PC-9 (cell line): ENCODE data around the gene NPSR1. TPM values are rescaled to one million over a fixed set of nuclear protein-coding genes. Genes with fewer than 3 reads are reported as not detected.

Source experiments
- BruUV-seq: library from RNA; stranded (reverse); fragments of 400-500 nt; replicated peaks from 2 replicates; lab custom pipeline; 2021; lab: Mats Ljungman, UMichigan
- CTCF ChIA-PET: fragments of 300-600 bp; sonication (Branson Sonifier 250); formaldehyde crosslinking; loops from one replicate; lab custom pipeline; 2022; ENCODE audit warnings: antibody characterized with exemption; lab: Charles Lee
- POLR2A ChIA-PET: fragments of 300-600 bp; sonication (Branson Sonifier 250); formaldehyde crosslinking; loops from one replicate; lab custom pipeline; 2022; ENCODE audit warnings: antibody characterized with exemption; ENCODE audit not compliant: unreplicated experiment; lab: Charles Lee
- DNase-seq, 2 experiments: peaks; one replicate each; pipeline versions ENCODE4 v3.0.0 to v3.0.0-alpha.2; 2015 to 2022; ENCODE audit warnings: mixed read lengths in 1 of 2
- H2AFZ ChIP-seq: fragments of 200-600 bp; sonication (generic); 2 replicates; pipeline ENCODE4 v1.8.1; 2017; ENCODE audit warnings: antibody characterized with exemption
- H3F3A ChIP-seq: fragments of 200-600 bp; sonication (generic); 2 replicates; pipeline ENCODE4 v1.8.1; 2017; ENCODE audit warnings: antibody characterized with exemption, mild to moderate bottlenecking, low read depth; ENCODE audit not compliant: insufficient read depth
- H3K27ac ChIP-seq: fragments of 200-600 bp; sonication (generic); 2 replicates; pipeline ENCODE4 v1.6.1; 2016; ENCODE audit warnings: mixed run types
- H3K27me3 ChIP-seq: fragments of 200-600 bp; sonication (generic); 2 replicates; pipeline ENCODE4 v1.6.1; 2016; ENCODE audit warnings: low read depth, mixed run types; ENCODE audit not compliant: insufficient read depth
- H3K36me3 ChIP-seq: fragments of 200-600 bp; sonication (generic); 2 replicates; pipeline ENCODE4 v1.6.1; 2016; ENCODE audit warnings: low read depth, mixed run types
- H3K4me1 ChIP-seq: fragments of 200-600 bp; sonication (generic); replicated peaks from 2 replicates; pipeline ENCODE4 v1.6.1; 2016; ENCODE audit warnings: mixed run types; ENCODE audit not compliant: insufficient read depth
- H3K4me2 ChIP-seq: fragments of 200-600 bp; sonication (generic); 2 replicates; pipeline ENCODE4 v1.6.1; 2017; ENCODE audit warnings: mixed run types
- H3K4me3 ChIP-seq: fragments of 200-600 bp; sonication (generic); 2 replicates; pipeline ENCODE4 v1.6.1; 2016; ENCODE audit warnings: mixed run types
- H3K79me2 ChIP-seq: fragments of 200-600 bp; sonication (generic); 2 replicates; pipeline ENCODE4 v1.6.1; 2017; ENCODE audit warnings: low read depth, mixed run types
- H3K9me2 ChIP-seq: fragments of 200-600 bp; sonication (generic); 2 replicates; pipeline ENCODE4 v1.8.1; 2017; ENCODE audit warnings: mild to moderate bottlenecking; ENCODE audit not compliant: insufficient read depth
- H3K9me3 ChIP-seq: fragments of 200-600 bp; sonication (generic); 2 replicates; pipeline ENCODE4 v1.8.1; 2016; ENCODE audit warnings: low read depth; ENCODE audit not compliant: insufficient read depth
- H4K20me1 ChIP-seq: fragments of 200-600 bp; sonication (generic); 2 replicates; pipeline ENCODE4 v1.8.1; 2017; ENCODE audit not compliant: insufficient read depth
- CTCF ChIP-seq: fragments of 200-600 bp; sonication (generic); conservative IDR thresholded peaks from 2 replicates; pipeline ENCODE4 v1.6.1; 2017; ENCODE audit warnings: mixed run types, antibody characterized with exemption, mild to moderate bottlenecking, moderate library complexity
- EZH2 ChIP-seq: fragments of 200-600 bp; sonication (generic); IDR thresholded peaks from 2 replicates; pipeline ENCODE4 v1.8.0; 2017; ENCODE audit warnings: antibody characterized with exemption, low read depth
- intact Hi-C: fragments of 100-400 bp; cut with micrococcal nuclease; formaldehyde crosslinking; loops from one replicate; pipeline ENCODE4 v1.10.0; 2022; ENCODE audit not compliant: unreplicated experiment
- total RNA-seq: library from RNA; stranded (reverse); gene quantifications from 2 replicates; pipeline ENCODE4 v1.2.3, GENCODE V29; 2021

Gene NPSR1
- total RNA-seq, 1 experiment from 2014 or later: not detected

- no peaks in the 10 kb centered on the region for H3K36me3 ChIP-seq
- H3K4me2 ChIP-seq: no peak overlapping the region
- H3K79me2 ChIP-seq: no peaks in the 10 kb centered on the region
- no peaks in the 10 kb centered on the region for H3F3A ChIP-seq
- H2AFZ ChIP-seq: no peak overlapping the region
- no TSS peak for BruUV-seq
- H3K4me3 ChIP-seq: no peak overlapping the region
- TF ChIP-seq EZH2 (no peak), CTCF (no peak)
- H3K27me3 ChIP-seq: no peaks in the 10 kb centered on the region
- intact Hi-C loops: no loop called here
- ChIA-PET CTCF (no interaction called here), POLR2A (no interaction called here)
- H4K20me1 ChIP-seq: no peaks in the 10 kb centered on the region
- H3K9me2 ChIP-seq: no peaks in the 10 kb centered on the region
- no peak for DNase-seq
- H3K4me1 ChIP-seq: no peaks in the 10 kb centered on the region
- H3K27ac ChIP-seq: no peak overlapping the region
- no peaks in the 10 kb centered on the region for H3K9me3 ChIP-seq
These were observed 29.5 kb downstream of the NPSR1 start for GRCh38 chr7:34687529-34687928.

GRCh38 chr7:34696415-34696814 lies 38.4 kb downstream of the NPSR1 start:
- Histone ChIP-seq H2AFZ (no peak overlapping the region), H3K36me3 (no peaks in the 10 kb centered on the region), H3K4me1 (no peaks in the 10 kb centered on the region), H3K79me2 (no peaks in the 10 kb centered on the region), H3K27me3 (no peaks in the 10 kb centered on the region), H3K4me3 (no peak overlapping the region), H3K4me2 (no peak overlapping the region), H3K27ac (no peak overlapping the region), H3K9me2 (no peaks in the 10 kb centered on the region), H3K9me3 (no peaks in the 10 kb centered on the region), H4K20me1 (no peaks in the 10 kb centered on the region), H3F3A (no peaks in the 10 kb centered on the region)
- intact Hi-C loops: no loop called here
- BruUV-seq: no TSS peak
- TF ChIP-seq CTCF: no peak
- TF ChIP-seq EZH2: no peak
- DNase-seq: no peak
- POLR2A ChIA-PET: no interaction called here
- CTCF ChIA-PET: no interaction called here

GRCh38 chr7:34709771-34710170 lies 51.8 kb downstream of the NPSR1 start:
- Histone ChIP-seq H2AFZ (no peak overlapping the region), H3K9me3 (no peaks in the 10 kb centered on the region), H3K27me3 (no peaks in the 10 kb centered on the region), H3K9me2 (no peaks in the 10 kb centered on the region), H3K36me3 (no peaks in the 10 kb centered on the region), H3K4me3 (no peak overlapping the region), H3K4me2 (no peak overlapping the region), H3K79me2 (no peaks in the 10 kb centered on the region), H3F3A (no peaks in the 10 kb centered on the region), H4K20me1 (no peaks in the 10 kb centered on the region), H3K27ac (no peak overlapping the region), H3K4me1 (no peaks in the 10 kb centered on the region)
- DNase-seq: no peak
- CTCF ChIA-PET: no interaction called here
- intact Hi-C loops: no loop called here
- BruUV-seq: no TSS peak
- no peak for TF ChIP-seq CTCF
- TF ChIP-seq EZH2: no peak
- POLR2A ChIA-PET: no interaction called here
